Mesendoderm (in vitro differentiated cells): ENCODE data around the gene CFAP97D2.
"Not testable (repeated sequence)": the region's sequence is repeated elsewhere in the genome, so short reads cannot be mapped to it uniquely, and the experiment has no call there.

Experiments used
- DNase-seq: peaks from one replicate; pipeline ENCODE4 v3.0.0; 2013
- H2AK5ac ChIP-seq: 2 replicates; pipeline ENCODE4 v1.6.1; 2013; ENCODE audit warnings: low read length, inconsistent platforms
- H2BK120ac ChIP-seq: 2 replicates; pipeline ENCODE4 v1.6.1; 2013; ENCODE audit warnings: low read depth, mild to moderate bottlenecking, low read length, moderate library complexity, mixed read lengths
- H2BK15ac ChIP-seq: replicated peaks from 2 replicates; pipeline ENCODE4 v1.6.1; 2013; ENCODE audit warnings: low read depth, mild to moderate bottlenecking, moderate library complexity
- H2BK5ac ChIP-seq: 2 replicates; pipeline ENCODE4 v1.6.1; 2013; ENCODE audit warnings: low read length, inconsistent platforms
- H3K18ac ChIP-seq: 2 replicates; pipeline ENCODE4 v1.6.1; 2013; ENCODE audit warnings: mild to moderate bottlenecking, low read length, mixed read lengths
- H3K23ac ChIP-seq: one replicate; pipeline ENCODE4 v1.6.1; 2013; ENCODE audit warnings: low read length
- H3K27ac ChIP-seq: 2 replicates; pipeline ENCODE4 v1.5.1; 2013; ENCODE audit warnings: low read depth, mild to moderate bottlenecking, inconsistent platforms, low read length, moderate library complexity
- H3K27me3 ChIP-seq: 2 replicates; pipeline ENCODE4 v1.6.1; 2013; ENCODE audit warnings: low read length, control low read depth, mild to moderate bottlenecking, inconsistent platforms; ENCODE audit not compliant: insufficient read depth, poor library complexity
- H3K36me3 ChIP-seq: 2 replicates; pipeline ENCODE4 v1.6.1; 2013; ENCODE audit warnings: low read length, inconsistent platforms; ENCODE audit not compliant: control insufficient read depth, insufficient read depth
- H3K4ac ChIP-seq: one replicate; pipeline ENCODE4 v1.6.1; 2013; ENCODE audit warnings: low read depth, mild to moderate bottlenecking, low read length, moderate library complexity
- H3K4me1 ChIP-seq: 2 replicates; pipeline ENCODE4 v1.6.1; 2013; ENCODE audit warnings: low read depth, low read length, inconsistent platforms; ENCODE audit not compliant: control insufficient read depth
- H3K4me2 ChIP-seq: 2 replicates; pipeline ENCODE4 v1.6.1; 2013; ENCODE audit warnings: low read length
- H3K4me3 ChIP-seq: 2 replicates; pipeline ENCODE4 v1.5.1; 2013; ENCODE audit warnings: mild to moderate bottlenecking, low read length
- H3K56ac ChIP-seq: one replicate; pipeline ENCODE4 v1.6.1; 2013; ENCODE audit warnings: low read length
- H3K79me1 ChIP-seq: 2 replicates; pipeline ENCODE4 v1.6.1; 2013; ENCODE audit warnings: low read length, inconsistent platforms
- H3K79me2 ChIP-seq: 2 replicates; pipeline ENCODE4 v1.6.1; 2013; ENCODE audit warnings: mild to moderate bottlenecking, low read length; ENCODE audit not compliant: control insufficient read depth, insufficient read depth
- H3K9ac ChIP-seq: 2 replicates; pipeline ENCODE4 v1.6.1; 2013; ENCODE audit warnings: low read length, inconsistent platforms
- H4K5ac ChIP-seq: one replicate; pipeline ENCODE4 v1.6.1; 2013; ENCODE audit warnings: low read length
- H4K8ac ChIP-seq: one replicate; pipeline ENCODE4 v1.6.1; 2013; ENCODE audit warnings: low read depth, mild to moderate bottlenecking, control low read depth, low read length, moderate library complexity
- WGBS: extraction: QIAGEN DNeasy Blood & Tissue Kit; methylation state at CpG from one replicate; pipeline ENCODE4 v1.1.7; 2013; ENCODE audit warnings: low lambda C conversion rate, missing lambda C conversion rate; ENCODE audit not compliant: insufficient coverage; ENCODE audit errors: extremely low coverage; 5-methylcytosine and 5-hydroxymethylcytosine counted together

Gene CFAP97D2

GRCh38 chr13:114158869-114159666 is 20.0 kb upstream of the CFAP97D2 start:
- not testable (repeated sequence) for H3K36me3 ChIP-seq, H2AK5ac ChIP-seq, H2BK5ac ChIP-seq, H3K4ac ChIP-seq, H3K23ac ChIP-seq, H2BK15ac ChIP-seq, H3K4me3 ChIP-seq, H4K8ac ChIP-seq, H3K56ac ChIP-seq, H2BK120ac ChIP-seq, H3K27ac ChIP-seq, H3K4me1 ChIP-seq, H3K4me2 ChIP-seq, DNase-seq, H3K79me1 ChIP-seq, H4K5ac ChIP-seq, H3K79me2 ChIP-seq, H3K18ac ChIP-seq, H3K9ac ChIP-seq, H3K27me3 ChIP-seq
- WGBS = no CpG with 5 or more reads among the region's 13 CpGs

- H3K4me3 ChIP-seq = no peak overlapping the region
- no peak overlapping the region for H3K18ac ChIP-seq
- H3K79me1 ChIP-seq = no peaks in the 10 kb centered on the region
- no peak overlapping the region for H4K8ac ChIP-seq
- no peak overlapping the region for H3K56ac ChIP-seq
- H3K79me2 ChIP-seq = no peaks in the 10 kb centered on the region
- H3K36me3 ChIP-seq = no peaks in the 10 kb centered on the region
- DNase-seq = no peak
- H4K5ac ChIP-seq = no peak overlapping the region
- no peak overlapping the region for H2BK5ac ChIP-seq
- H3K27me3 ChIP-seq = no peaks in the 10 kb centered on the region
- no peak overlapping the region for H3K27ac ChIP-seq
- no peak overlapping the region for H2AK5ac ChIP-seq
- H3K4me2 ChIP-seq = no peak overlapping the region
- peaks cover 1% of the 10 kb centered on the region for H3K4me1 ChIP-seq
- no peak overlapping the region for H3K23ac ChIP-seq
- no CpG with 5 or more reads among the region's 47 CpGs for WGBS
- H3K4ac ChIP-seq = no peak overlapping the region
- H3K9ac ChIP-seq = no peak overlapping the region
- H2BK120ac ChIP-seq = no peak overlapping the region
- no peak overlapping the region for H2BK15ac ChIP-seq
Observed at GRCh38 chr13:114161028-114161556, 18.0 kb upstream of the CFAP97D2 start.

GRCh38 chr13:114161644-114162532 is 17.2 kb upstream of the CFAP97D2 start:
- H3K4me3 ChIP-seq = no peak overlapping the region
- H3K27me3 ChIP-seq = no peaks in the 10 kb centered on the region
- H3K79me1 ChIP-seq = no peaks in the 10 kb centered on the region
- no peak overlapping the region for H3K56ac ChIP-seq
- WGBS = no CpG with 5 or more reads among the region's 32 CpGs
- peaks cover 1% of the 10 kb centered on the region for H3K4me1 ChIP-seq
- no peak overlapping the region for H2BK5ac ChIP-seq
- H4K5ac ChIP-seq = no peak overlapping the region
- no peaks in the 10 kb centered on the region for H3K79me2 ChIP-seq
- no peak overlapping the region for H2AK5ac ChIP-seq
- H3K18ac ChIP-seq = no peak overlapping the region
- peak overlapping the region; percentile 74 for H3K23ac ChIP-seq
- H2BK15ac ChIP-seq = no peak overlapping the region
- H3K4ac ChIP-seq = no peak overlapping the region
- no peak overlapping the region for H2BK120ac ChIP-seq
- H4K8ac ChIP-seq = no peak overlapping the region
- no peak for DNase-seq
- no peak overlapping the region for H3K4me2 ChIP-seq
- H3K27ac ChIP-seq = no peak overlapping the region
- no peaks in the 10 kb centered on the region for H3K36me3 ChIP-seq
- no peak overlapping the region for H3K9ac ChIP-seq

GRCh38 chr13:114162533-114162922 is 16.5 kb upstream of the CFAP97D2 start:
- Histone ChIP-seq H3K79me1 (no peaks in the 10 kb centered on the region), H3K4me1 (peaks cover 1% of the 10 kb centered on the region), H3K4me3 (no peak overlapping the region), H3K36me3 (no peaks in the 10 kb centered on the region), H4K5ac (no peak overlapping the region), H2BK5ac (no peak overlapping the region), H3K4ac (no peak overlapping the region), H3K27me3 (no peaks in the 10 kb centered on the region), H2AK5ac (no peak overlapping the region), H4K8ac (no peak overlapping the region), H3K9ac (no peak overlapping the region), H2BK120ac (no peak overlapping the region), H3K27ac (no peak overlapping the region), H3K56ac (no peak overlapping the region), H3K23ac (no peak overlapping the region), H3K79me2 (no peaks in the 10 kb centered on the region), H2BK15ac (no peak overlapping the region), H3K4me2 (no peak overlapping the region), H3K18ac (no peak overlapping the region)
- DNase-seq = no peak
- no CpG with 5 or more reads among the region's 16 CpGs for WGBS

- no peak overlapping the region for H2BK15ac ChIP-seq
- no peaks in the 10 kb centered on the region for H3K36me3 ChIP-seq
- H2BK5ac ChIP-seq = no peak overlapping the region
- H3K27me3 ChIP-seq = no peaks in the 10 kb centered on the region
- H2AK5ac ChIP-seq = no peak overlapping the region
- no peak overlapping the region for H3K9ac ChIP-seq
- H3K79me2 ChIP-seq = no peaks in the 10 kb centered on the region
- no peak overlapping the region for H3K4me2 ChIP-seq
- H3K4me3 ChIP-seq = no peak overlapping the region
- no CpG with 5 or more reads among the region's 14 CpGs for WGBS
- no peak overlapping the region for H3K18ac ChIP-seq
- no peak for DNase-seq
- H3K4me1 ChIP-seq = peaks cover 1% of the 10 kb centered on the region
- no peak overlapping the region for H3K23ac ChIP-seq
- no peak overlapping the region for H3K56ac ChIP-seq
- no peak overlapping the region for H3K4ac ChIP-seq
- H3K79me1 ChIP-seq = no peaks in the 10 kb centered on the region
- H4K8ac ChIP-seq = no peak overlapping the region
- no peak overlapping the region for H2BK120ac ChIP-seq
- H4K5ac ChIP-seq = no peak overlapping the region
- no peak overlapping the region for H3K27ac ChIP-seq
Observed at GRCh38 chr13:114164053-114164452, 15.0 kb upstream of the CFAP97D2 start.
